ENCODE data around the gene ZSCAN10.

The ZSCAN10 gene

GRCh38 chr16:3112058-3112880 is 13.2 kb upstream of the ZSCAN10 start, which contains the start of gene ZNF205:
Gene ZNF205, plus strand, starts transcription at chr16:3112586. Its CDS starts 845 bp downstream, at chr16:3113431.
- TF ChIP-seq, protein P1, sequence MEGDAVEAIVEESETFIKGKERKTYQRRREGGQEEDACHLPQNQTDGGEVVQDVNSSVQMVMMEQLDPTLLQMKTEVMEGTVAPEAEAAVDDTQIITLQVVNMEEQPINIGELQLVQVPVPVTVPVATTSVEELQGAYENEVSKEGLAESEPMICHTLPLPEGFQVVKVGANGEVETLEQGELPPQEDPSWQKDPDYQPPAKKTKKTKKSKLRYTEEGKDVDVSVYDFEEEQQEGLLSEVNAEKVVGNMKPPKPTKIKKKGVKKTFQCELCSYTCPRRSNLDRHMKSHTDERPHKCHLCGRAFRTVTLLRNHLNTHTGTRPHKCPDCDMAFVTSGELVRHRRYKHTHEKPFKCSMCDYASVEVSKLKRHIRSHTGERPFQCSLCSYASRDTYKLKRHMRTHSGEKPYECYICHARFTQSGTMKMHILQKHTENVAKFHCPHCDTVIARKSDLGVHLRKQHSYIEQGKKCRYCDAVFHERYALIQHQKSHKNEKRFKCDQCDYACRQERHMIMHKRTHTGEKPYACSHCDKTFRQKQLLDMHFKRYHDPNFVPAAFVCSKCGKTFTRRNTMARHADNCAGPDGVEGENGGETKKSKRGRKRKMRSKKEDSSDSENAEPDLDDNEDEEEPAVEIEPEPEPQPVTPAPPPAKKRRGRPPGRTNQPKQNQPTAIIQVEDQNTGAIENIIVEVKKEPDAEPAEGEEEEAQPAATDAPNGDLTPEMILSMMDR (IDR thresholded peaks at IDR 0.05; ENCODE audit: low read depth, low read length, missing control alignments) = no peak
- in situ Hi-C loops (cut with HindIII; ENCODE audit: low sequenced_read_pairs) = no loop called here
- peak; percentile 36 for DNase-seq (ENCODE audit: low read depth)
- H3K4me3 ChIP-seq (ENCODE audit: low read depth, low read length) = peak within 1 kb of the TSS; percentile 79

DNA sequence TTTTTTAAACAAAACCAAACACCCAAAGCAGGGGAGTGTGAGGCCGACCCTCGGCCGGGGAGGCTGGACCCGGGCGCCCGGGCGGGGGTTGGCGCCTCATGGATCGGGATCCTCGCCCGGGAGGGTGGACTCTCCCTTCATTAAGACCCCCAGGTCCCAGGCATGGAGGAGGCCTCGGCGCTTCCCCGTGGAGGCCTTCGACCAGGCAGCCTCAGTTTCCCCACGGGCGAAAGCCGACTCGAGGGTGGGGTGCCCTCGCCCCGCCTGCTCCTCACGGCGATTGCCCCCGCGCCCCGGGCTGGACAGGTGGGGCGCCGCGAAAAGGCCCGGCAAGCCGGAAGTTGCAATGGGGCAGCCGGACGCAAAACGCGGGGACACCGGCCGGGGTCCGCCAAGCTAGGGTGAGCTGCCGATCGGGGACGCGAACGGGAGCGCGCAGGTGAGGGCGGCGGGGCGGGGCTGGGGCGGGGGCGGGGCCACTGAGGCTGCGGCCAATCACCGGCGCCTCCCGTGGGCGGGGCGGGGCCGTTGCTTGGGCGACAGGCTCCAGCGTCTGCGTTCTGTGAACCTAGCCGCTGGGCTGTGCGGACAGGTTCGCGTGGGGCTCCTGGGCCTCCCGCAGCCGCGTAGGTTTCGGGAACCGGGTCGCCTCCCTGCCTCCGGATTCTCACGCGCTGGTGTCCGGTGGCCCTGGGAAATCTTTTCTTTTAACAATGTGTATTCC is 7.3 kb upstream of the ZSCAN10 start:
- H3K4me3 ChIP-seq (ENCODE audit: low read depth, low read length) = peak overlapping the region; percentile 62
- TF ChIP-seq, protein P1 (IDR thresholded peaks at IDR 0.05; ENCODE audit: low read depth, low read length, missing control alignments) = no peak
- DNase-seq (ENCODE audit: low read depth) = peak; percentile 72
- in situ Hi-C loops (cut with HindIII; ENCODE audit: low sequenced_read_pairs) = no loop called here

DNA sequence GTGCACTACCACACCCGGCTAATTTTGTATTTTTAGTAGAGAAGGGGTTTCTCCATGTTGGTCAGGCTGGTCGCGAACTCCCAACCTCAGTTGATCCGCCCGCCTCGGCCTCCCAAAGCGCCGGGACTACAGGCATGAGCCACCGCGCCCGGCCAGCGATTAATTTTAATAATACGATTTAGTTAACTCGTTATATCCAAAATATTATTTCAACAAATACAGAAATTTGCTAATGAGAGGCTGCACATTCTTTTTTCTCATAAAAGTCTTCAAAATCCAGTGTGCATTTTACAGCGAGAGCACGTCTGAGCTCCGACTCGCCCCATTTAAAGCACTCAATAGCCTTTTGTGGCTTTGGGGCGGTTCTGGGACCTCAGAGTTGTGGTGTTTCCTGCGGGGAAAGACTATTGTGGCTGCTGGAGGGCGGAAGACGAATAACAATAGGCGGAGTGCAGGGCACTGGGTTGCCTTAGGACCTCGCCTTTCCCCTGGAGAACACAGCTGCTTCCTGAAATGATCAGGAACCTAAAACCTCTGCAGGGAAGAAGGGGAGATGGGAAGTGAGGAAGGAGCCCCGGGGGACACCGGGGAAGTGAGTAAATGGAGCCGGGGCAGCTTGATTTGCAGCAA is 2.9 kb upstream of the ZSCAN10 start:
- DNase-seq (ENCODE audit: low read depth) = no peak
- in situ Hi-C loops (cut with HindIII; ENCODE audit: low sequenced_read_pairs) = no loop called here

GRCh38 chr16:3101018-3101840 is 2.1 kb upstream of the ZSCAN10 start:
- TF ChIP-seq, protein P1 (IDR thresholded peaks at IDR 0.05; ENCODE audit: low read depth, low read length, missing control alignments) = peak; percentile 46
- in situ Hi-C loops (cut with HindIII; ENCODE audit: low sequenced_read_pairs) = no loop called here
- DNase-seq (ENCODE audit: low read depth) = no peak
- no peak overlapping the region for H3K4me3 ChIP-seq (ENCODE audit: low read depth, low read length)

More for the DNA sequence above, 2.9 kb upstream of the ZSCAN10 start:
- no peak overlapping the region for H3K4me3 ChIP-seq (ENCODE audit: low read depth, low read length)
- TF ChIP-seq, protein P1 (IDR thresholded peaks at IDR 0.05; ENCODE audit: low read depth, low read length, missing control alignments) = no peak

- H3K4me3 ChIP-seq (ENCODE audit: low read depth, low read length) = peak overlapping the region; percentile 6
- peak; percentile 20 for DNase-seq (ENCODE audit: low read depth)
- in situ Hi-C loops (cut with HindIII; ENCODE audit: low sequenced_read_pairs) = loop anchor here (5.0 kb wide), 1 partner anchor 38 kb away; no protein-coding TSS in a partner anchor
- TF ChIP-seq, protein P1 (IDR thresholded peaks at IDR 0.05; ENCODE audit: low read depth, low read length, missing control alignments) = no peak
Observed at GRCh38 chr16:3099732-3100499, 822 bp upstream of the ZSCAN10 start.

All from astrocyte of the cerebellum (primary cell).